Tibial nerve (tissue), 4 donors: Measurements from ENCODE around the gene AUTS2. TPM values are rescaled to one million over a fixed set of nuclear protein-coding genes. Genes with fewer than 3 reads are reported as not detected.

Source experiments
- DNase-seq, 2 donors: peaks; one replicate each; pipeline ENCODE4 v3.0.0-alpha.2; 2019; ENCODE audit warnings: low spot score in 2 of 2
- H3K27ac ChIP-seq, 4 donors: fragments of 200-600 bp; sonication (generic) in 3 of 4; one replicate each; pipeline ENCODE4 v1.5.1; 2017 to 2019; ENCODE audit warnings: mild to moderate bottlenecking in 1 of 4
- H3K27me3 ChIP-seq, 2 donors: fragments of 200-600 bp; sonication (generic) in 1 of 2; one replicate each; pipeline versions ENCODE4 v1.5.1 to v1.6.0; 2017 to 2019
- H3K36me3 ChIP-seq, 3 donors: fragments of 200-600 bp; sonication (generic); one replicate each; pipeline ENCODE4 v1.5.1; 2018 to 2019
- H3K4me1 ChIP-seq, 4 donors: fragments of 200-600 bp; sonication (generic) in 3 of 4; one replicate each; pipeline ENCODE4 v1.5.1; 2017 to 2019
- H3K4me3 ChIP-seq, 4 donors: fragments of 200-600 bp; sonication (generic) in 3 of 4; one replicate each; pipeline ENCODE4 v1.5.1; 2017 to 2019; ENCODE audit warnings: mild to moderate bottlenecking in 1 of 4, moderate library complexity in 1 of 4
- H3K9me3 ChIP-seq, 4 donors: fragments of 200-600 bp; sonication (generic) in 3 of 4; one replicate each; pipeline ENCODE4 v1.5.1; 2017 to 2019
- EP300 ChIP-seq, 2 donors: sonication (generic); formaldehyde crosslinking; IDR thresholded peaks; one replicate each; pipeline ENCODE4 v1.6.1; 2017; ENCODE audit warnings: antibody characterized with exemption in 2 of 2, mild to moderate bottlenecking in 1 of 2
- POLR2A ChIP-seq, 2 donors: fragments of 450-650 bp; IDR thresholded peaks; one replicate each; pipeline ENCODE4 v1.6.1; 2017; ENCODE audit warnings: antibody characterized with exemption in 2 of 2, mild to moderate bottlenecking in 2 of 2, moderate library complexity in 2 of 2
- WGBS, 2 donors: methylation state at CpG; one replicate each; pipeline ENCODE4 v1.1.5; 2018; 5-methylcytosine and 5-hydroxymethylcytosine counted together
- total RNA-seq, 4 donors: library from RNA; depleted of rRNA; stranded (reverse); fragments of >200 nt; gene quantifications; one replicate each; pipeline ENCODE4 v1.1.0, GENCODE V29; 2016
- TF ChIP-seq, protein P1 (sequence below), 5 experiments: fragments of 200-600 bp in 3 of 5; fragments of 450-650 bp in 2 of 5; sonication (generic) in 3 of 5; IDR thresholded peaks; one replicate each; pipeline ENCODE4 v1.5.1; 2016 to 2019; ENCODE audit warnings: antibody characterized with exemption in 5 of 5, mild to moderate bottlenecking in 3 of 5, moderate library complexity in 2 of 5

The AUTS2 gene
- total RNA-seq, 4 donors from 2014 or later, result 56.6 to 87.9 (median 71.6) TPM

DNA sequence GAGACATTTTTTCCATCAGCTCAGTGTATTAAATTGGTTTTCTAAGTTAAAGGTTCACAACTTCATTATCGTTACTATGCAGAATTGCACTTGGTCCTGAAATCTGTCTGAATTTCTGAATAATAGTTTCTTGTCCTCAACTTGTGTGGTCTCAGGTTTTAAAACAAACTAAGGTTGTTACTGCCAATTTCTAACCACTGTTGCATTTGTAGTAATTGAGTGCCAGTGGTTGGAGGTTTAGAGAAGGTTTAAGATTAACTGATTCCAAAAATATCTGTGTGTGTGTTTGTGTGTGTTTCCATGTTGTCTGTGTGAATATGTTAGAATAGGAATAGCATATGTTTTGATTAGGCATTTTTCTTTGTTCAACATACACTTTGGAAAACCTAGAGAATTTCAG lies 395.9 kb downstream of the AUTS2 start:
- Histone ChIP-seq H3K27me3 (no peaks in the 10 kb centered on the region), H3K36me3 (no peaks in the 10 kb centered on the region), H3K4me1 (peaks cover 0 to 32% (median 6%) of the 10 kb centered on the region in 4 donors), H3K27ac (no peak overlapping the region), H3K4me3 (no peak overlapping the region), H3K9me3 (no peaks in the 10 kb centered on the region)
- no peak for TF ChIP-seq EP300 (IDR thresholded peaks at IDR 0.05)
- no peak for TF ChIP-seq POLR2A (IDR thresholded peaks at IDR 0.05)
- TF ChIP-seq, protein P1, sequence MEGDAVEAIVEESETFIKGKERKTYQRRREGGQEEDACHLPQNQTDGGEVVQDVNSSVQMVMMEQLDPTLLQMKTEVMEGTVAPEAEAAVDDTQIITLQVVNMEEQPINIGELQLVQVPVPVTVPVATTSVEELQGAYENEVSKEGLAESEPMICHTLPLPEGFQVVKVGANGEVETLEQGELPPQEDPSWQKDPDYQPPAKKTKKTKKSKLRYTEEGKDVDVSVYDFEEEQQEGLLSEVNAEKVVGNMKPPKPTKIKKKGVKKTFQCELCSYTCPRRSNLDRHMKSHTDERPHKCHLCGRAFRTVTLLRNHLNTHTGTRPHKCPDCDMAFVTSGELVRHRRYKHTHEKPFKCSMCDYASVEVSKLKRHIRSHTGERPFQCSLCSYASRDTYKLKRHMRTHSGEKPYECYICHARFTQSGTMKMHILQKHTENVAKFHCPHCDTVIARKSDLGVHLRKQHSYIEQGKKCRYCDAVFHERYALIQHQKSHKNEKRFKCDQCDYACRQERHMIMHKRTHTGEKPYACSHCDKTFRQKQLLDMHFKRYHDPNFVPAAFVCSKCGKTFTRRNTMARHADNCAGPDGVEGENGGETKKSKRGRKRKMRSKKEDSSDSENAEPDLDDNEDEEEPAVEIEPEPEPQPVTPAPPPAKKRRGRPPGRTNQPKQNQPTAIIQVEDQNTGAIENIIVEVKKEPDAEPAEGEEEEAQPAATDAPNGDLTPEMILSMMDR (IDR thresholded peaks at IDR 0.05), result no peak
- 77 to 95% methylated on average over 1 of the region's 1 CpG for WGBS, 2 donors
- DNase-seq, result no peak

DNA sequence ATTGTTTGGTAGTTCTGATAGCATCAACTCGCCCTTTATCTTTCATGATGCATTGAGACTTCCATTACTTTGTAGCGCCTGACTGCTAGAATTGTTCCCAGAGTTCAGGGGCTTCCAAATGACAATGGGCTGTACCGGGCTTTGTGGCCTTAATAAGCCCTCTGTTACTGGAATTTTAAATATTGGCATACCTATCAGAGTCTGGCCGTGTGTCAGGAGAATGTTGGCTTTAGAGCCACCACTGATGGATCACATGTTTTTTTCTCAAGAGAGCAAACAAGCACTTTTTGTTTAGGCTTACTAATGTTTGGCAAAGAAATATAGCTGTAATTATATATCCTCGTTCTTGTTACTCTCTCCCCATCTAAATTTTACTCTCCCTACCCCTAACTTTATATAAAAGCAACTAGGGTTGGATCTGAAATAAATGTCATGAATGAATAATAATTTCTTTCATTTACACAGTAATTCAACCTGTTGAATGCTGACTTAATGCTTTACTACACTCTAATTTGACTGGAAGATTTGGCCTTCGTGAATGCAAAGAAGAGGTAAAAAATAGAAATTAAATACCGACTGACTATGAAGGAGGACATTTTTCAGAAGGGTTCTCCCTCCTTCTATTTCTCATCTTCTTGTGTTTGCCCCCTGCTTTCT lies 396.7 kb downstream of the AUTS2 start:
- H3K4me3 ChIP-seq, result no peak overlapping the region
- no peaks in the 10 kb centered on the region for H3K36me3 ChIP-seq
- no peaks in the 10 kb centered on the region for H3K9me3 ChIP-seq
- TF ChIP-seq EP300 (IDR thresholded peaks at IDR 0.05) (no peak), POLR2A (IDR thresholded peaks at IDR 0.05) (no peak)
- TF ChIP-seq, protein P1 (IDR thresholded peaks at IDR 0.05), result no peak
- no peak for DNase-seq
- WGBS, 2 donors, result 59 to 60% methylated on average over 7 of the region's 7 CpGs
- no peaks in the 10 kb centered on the region for H3K27me3 ChIP-seq
- H3K27ac ChIP-seq, result no peak overlapping the region
- peaks cover 0 to 32% (median 6%) of the 10 kb centered on the region in 4 donors for H3K4me1 ChIP-seq

DNA sequence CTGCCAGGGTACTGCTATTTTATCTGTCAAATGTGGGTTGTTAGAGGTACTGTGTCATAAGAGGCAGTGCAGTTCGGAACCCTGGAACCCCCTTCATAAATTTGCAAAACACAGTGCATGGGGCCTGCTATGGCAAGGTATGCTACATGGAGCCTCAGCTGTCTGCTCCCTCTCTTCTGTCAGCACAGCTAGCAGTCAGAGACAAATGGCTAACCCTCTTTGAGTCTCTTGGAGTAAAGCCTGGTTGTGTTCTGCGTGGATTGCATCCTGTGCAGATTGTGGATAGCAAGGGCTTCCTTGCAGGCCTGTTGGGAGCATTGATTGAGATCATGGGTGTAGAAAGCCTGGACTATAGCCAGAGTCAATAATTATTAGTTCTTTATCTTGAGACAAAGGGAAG lies 397.8 kb downstream of the AUTS2 start:
- Histone ChIP-seq H3K27ac (no peak overlapping the region), H3K36me3 (no peaks in the 10 kb centered on the region), H3K4me3 (no peak overlapping the region), H3K27me3 (no peaks in the 10 kb centered on the region), H3K4me1 (peaks cover 0 to 32% (median 6%) of the 10 kb centered on the region in 4 donors), H3K9me3 (no peaks in the 10 kb centered on the region)
- WGBS, 2 donors, result 76 to 79% methylated on average over 2 of the region's 2 CpGs
- TF ChIP-seq EP300 (IDR thresholded peaks at IDR 0.05), result no peak
- no peak for TF ChIP-seq POLR2A (IDR thresholded peaks at IDR 0.05)
- TF ChIP-seq, protein P1 (IDR thresholded peaks at IDR 0.05), result no peak
- no peak for DNase-seq

DNA sequence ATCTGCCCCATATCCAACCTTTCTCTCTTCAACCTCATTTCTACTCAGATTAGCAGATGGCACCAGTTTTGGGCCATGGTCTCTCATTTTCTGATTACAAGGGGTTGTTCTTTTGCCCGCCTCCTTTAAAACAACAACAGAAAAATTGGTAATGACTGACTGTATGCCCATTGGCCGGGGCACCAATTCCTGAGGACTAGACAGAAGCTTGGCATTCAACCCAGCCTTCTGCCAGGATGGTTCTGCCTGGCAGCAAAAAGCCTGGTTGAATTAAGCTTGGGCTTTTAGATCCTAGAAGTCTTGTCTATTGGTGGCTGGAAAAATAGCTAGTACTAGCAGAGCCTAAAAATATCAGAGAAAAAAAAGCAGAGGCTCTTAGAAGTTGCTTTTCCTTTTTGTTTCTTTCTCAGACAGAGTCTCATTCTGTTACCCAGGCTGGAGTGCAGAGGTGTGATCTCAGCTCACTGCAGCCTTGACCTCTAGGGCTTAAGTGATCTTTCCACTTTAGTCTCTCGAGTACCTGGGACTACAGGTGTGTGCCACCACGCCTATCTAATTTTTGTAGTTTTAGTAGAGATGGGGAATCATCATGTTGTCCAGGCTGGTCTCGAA lies 402.6 kb downstream of the AUTS2 start:
- peaks cover 0 to 10% (median 2%) of the 10 kb centered on the region in 4 donors for H3K4me1 ChIP-seq
- 87 to 90% methylated on average over 5 of the region's 5 CpGs for WGBS, 2 donors
- no peaks in the 10 kb centered on the region for H3K36me3 ChIP-seq
- no peaks in the 10 kb centered on the region for H3K9me3 ChIP-seq
- TF ChIP-seq POLR2A (IDR thresholded peaks at IDR 0.05) (no peak), EP300 (IDR thresholded peaks at IDR 0.05) (no peak)
- TF ChIP-seq, protein P1 (IDR thresholded peaks at IDR 0.05), result no peak
- no peak overlapping the region for H3K27ac ChIP-seq
- DNase-seq, result no peak
- no peaks in the 10 kb centered on the region for H3K27me3 ChIP-seq
- no peak overlapping the region for H3K4me3 ChIP-seq

DNA sequence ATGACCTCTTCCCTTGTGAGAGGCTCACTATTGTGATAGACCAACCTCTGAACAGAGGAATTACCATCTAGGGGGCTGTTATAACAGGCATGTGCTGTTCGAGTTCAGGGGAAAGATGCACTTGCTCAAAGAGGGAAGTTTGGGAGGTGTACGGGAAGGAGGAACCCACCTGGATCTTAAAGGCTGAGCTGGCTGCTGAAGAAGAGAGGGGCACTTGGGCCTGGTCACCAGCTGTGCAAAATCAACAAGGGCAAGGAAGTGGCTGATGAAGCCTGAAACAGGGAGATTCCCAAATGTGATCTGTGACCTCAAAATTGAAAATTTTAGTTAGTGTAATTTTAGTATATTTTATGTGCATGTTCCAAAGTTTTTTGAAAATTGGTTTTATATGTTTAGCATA lies 407.2 kb downstream of the AUTS2 start:
- DNase-seq, result no peak
- WGBS, 2 donors, result 79 to 81% methylated on average over 2 of the region's 2 CpGs
- Histone ChIP-seq H3K27ac (no peak overlapping the region), H3K4me3 (no peak overlapping the region), H3K27me3 (no peaks in the 10 kb centered on the region), H3K36me3 (no peaks in the 10 kb centered on the region), H3K9me3 (no peaks in the 10 kb centered on the region), H3K4me1 (peaks cover 0 to 14% (median 6%) of the 10 kb centered on the region in 4 donors)
- TF ChIP-seq EP300 (IDR thresholded peaks at IDR 0.05) (no peak), POLR2A (IDR thresholded peaks at IDR 0.05) (no peak)
- TF ChIP-seq, protein P1 (IDR thresholded peaks at IDR 0.05), result no peak
